GM23338 (cell line): ENCODE measurements around the gene NLRP6. TPM values are rescaled to one million over a fixed set of nuclear protein-coding genes. Genes with fewer than 3 reads are reported as not detected.

ENCODE experiments used
- ATAC-seq: fragments of 200-7000 bp; cut with Tn5 transposase; 3 replicates; pipeline ENCODE4 v1.9.1; 2020
- DNase-seq: peaks from one replicate; pipeline ENCODE4 v3.0.0-alpha.2; 2015; ENCODE audit warnings: low spot score
- H2AFZ ChIP-seq: fragments of 200-600 bp; sonication (generic); 2 replicates; pipeline ENCODE4 v1.8.0; 2016; ENCODE audit warnings: antibody characterized with exemption, mild to moderate bottlenecking, moderate library complexity
- H3F3A ChIP-seq: fragments of 200-600 bp; sonication (generic); replicated peaks from 2 replicates; pipeline ENCODE4 v1.8.0; 2017; ENCODE audit warnings: antibody characterized with exemption, mixed run types, low read depth
- H3K27ac ChIP-seq: fragments of 200-600 bp; sonication (generic); 2 replicates; pipeline ENCODE4 v1.6.1; 2016; ENCODE audit warnings: low read depth
- H3K27me3 ChIP-seq: fragments of 200-600 bp; sonication (generic); 2 replicates; pipeline ENCODE4 v1.8.0; 2016; ENCODE audit warnings: mild to moderate bottlenecking, mixed run types, moderate library complexity; ENCODE audit not compliant: insufficient read depth
- H3K36me3 ChIP-seq: fragments of 200-600 bp; sonication (generic); 2 replicates; pipeline ENCODE4 v1.8.0; 2016; ENCODE audit warnings: mild to moderate bottlenecking; ENCODE audit not compliant: insufficient read depth
- H3K4me1 ChIP-seq: fragments of 200-600 bp; sonication (generic); 2 replicates; pipeline ENCODE4 v1.8.0; 2016; ENCODE audit warnings: mild to moderate bottlenecking, moderate library complexity; ENCODE audit not compliant: insufficient read depth
- H3K4me2 ChIP-seq: fragments of 200-600 bp; sonication (generic); 2 replicates; pipeline ENCODE4 v1.7.1; 2017; ENCODE audit warnings: mixed run types
- H3K4me3 ChIP-seq: fragments of 200-600 bp; sonication (generic); 2 replicates; pipeline ENCODE4 v1.6.1; 2016; ENCODE audit warnings: mixed run types
- H3K79me2 ChIP-seq: fragments of 200-600 bp; sonication (generic); replicated peaks from 2 replicates; pipeline ENCODE4 v1.8.0; 2017; ENCODE audit warnings: mild to moderate bottlenecking; ENCODE audit not compliant: insufficient read depth
- H3K9me2 ChIP-seq: fragments of 200-600 bp; sonication (generic); 2 replicates; pipeline ENCODE4 v1.8.0; 2017; ENCODE audit not compliant: insufficient read depth
- H4K20me1 ChIP-seq: fragments of 200-600 bp; sonication (generic); replicated peaks from 2 replicates; pipeline ENCODE4 v1.8.0; 2017; ENCODE audit warnings: mild to moderate bottlenecking; ENCODE audit not compliant: insufficient read depth
- H3K27ac Mint-ChIP-seq: 2 replicates; pipeline ENCODE4 v1.8.0; 2020; ENCODE audit warnings: inconsistent platforms, mild to moderate bottlenecking, moderate library complexity, mixed read lengths
- H3K27me3 Mint-ChIP-seq: 3 replicates; pipeline ENCODE4 v1.8.0; 2022; ENCODE audit warnings: low read depth, mild to moderate bottlenecking, moderate library complexity, mixed read lengths, inconsistent platforms; ENCODE audit not compliant: insufficient read depth, poor library complexity
- H3K36me3 Mint-ChIP-seq: 3 replicates; pipeline ENCODE4 v1.8.0; 2021; ENCODE audit warnings: low read depth, mild to moderate bottlenecking, inconsistent platforms, moderate library complexity, mixed read lengths
- H3K4me1 Mint-ChIP-seq: 3 replicates; pipeline ENCODE4 v1.8.0; 2020; ENCODE audit warnings: mild to moderate bottlenecking, inconsistent platforms, mixed read lengths
- H3K4me3 Mint-ChIP-seq: 3 replicates; pipeline ENCODE4 v1.8.0; 2021; ENCODE audit warnings: moderate library complexity, mild to moderate bottlenecking, inconsistent platforms, mixed read lengths
- H3K9me3 Mint-ChIP-seq: 3 replicates; pipeline ENCODE4 v1.8.0; 2020; ENCODE audit warnings: moderate library complexity, mild to moderate bottlenecking, inconsistent platforms, mixed read lengths
- CREB1 ChIP-seq: fragments of 250-450 bp; sonication (Bioruptor Pico); IDR thresholded peaks from 2 replicates; pipeline ENCODE4 v1.5.0; 2020; ENCODE audit warnings: low read depth, mild to moderate bottlenecking, moderate library complexity
- CTCF ChIP-seq, 2 experiments: fragments of 200-600 bp in 1 of 2; sonication (generic) in 1 of 2; conservative IDR thresholded peaks; 2 replicates each; pipeline versions ENCODE4 v1.5.1 to v1.6.1; 2016 to 2017; ENCODE audit warnings: antibody characterized with exemption in 2 of 2, low read depth in 2 of 2, mild to moderate bottlenecking in 2 of 2, moderate library complexity in 1 of 2
- ETS1 ChIP-seq: IDR thresholded peaks from 2 replicates; pipeline ENCODE4 v1.6.1; 2016; ENCODE audit warnings: antibody characterized with exemption
- EZH2 ChIP-seq: fragments of 200-600 bp; sonication (generic); IDR thresholded peaks from one replicate; pipeline ENCODE4 v1.8.0; 2017; ENCODE audit warnings: antibody characterized with exemption, mild to moderate bottlenecking, low read depth; ENCODE audit not compliant: unreplicated experiment
- EZH2phosphoT487 ChIP-seq: fragments of 200-600 bp; sonication (generic); IDR thresholded peaks from one replicate; pipeline ENCODE4 v1.8.1; 2018; ENCODE audit warnings: antibody characterized with exemption; ENCODE audit not compliant: unreplicated experiment
- JUNB ChIP-seq: IDR thresholded peaks from one replicate; pipeline ENCODE4 v1.6.1; 2016; ENCODE audit warnings: antibody characterized with exemption; ENCODE audit not compliant: unreplicated experiment
- NANOG ChIP-seq: IDR thresholded peaks from 2 replicates; pipeline ENCODE4 v1.6.1; 2016; ENCODE audit warnings: antibody characterized with exemption, borderline replicate concordance
- POLR2AphosphoS5 ChIP-seq: IDR thresholded peaks from 2 replicates; pipeline ENCODE4 v1.6.1; 2016; ENCODE audit warnings: antibody characterized with exemption, low read depth
- REST ChIP-seq: IDR thresholded peaks from one replicate; pipeline ENCODE4 v1.6.1; 2018; ENCODE audit warnings: antibody characterized with exemption; ENCODE audit not compliant: unreplicated experiment
- STAT1 ChIP-seq: IDR thresholded peaks from one replicate; pipeline ENCODE4 v1.6.1; 2016; ENCODE audit warnings: antibody characterized with exemption; ENCODE audit not compliant: unreplicated experiment
- ZNF114 ChIP-seq: fragments of 250-450 bp; sonication (Bioruptor Pico); IDR thresholded peaks from 2 replicates; pipeline ENCODE4 v1.5.0; 2020; ENCODE audit warnings: mild to moderate bottlenecking, moderate library complexity
- ZNF331 ChIP-seq: fragments of 250-450 bp; sonication (Bioruptor Pico); IDR thresholded peaks from 2 replicates; pipeline ENCODE4 v1.5.0; 2020; ENCODE audit warnings: low read depth, mild to moderate bottlenecking, moderate library complexity
- ZNF462 ChIP-seq: fragments of 250-450 bp; sonication (Bioruptor Pico); IDR thresholded peaks from 2 replicates; pipeline ENCODE4 v1.5.0; 2020; ENCODE audit warnings: mild to moderate bottlenecking, moderate library complexity
- polyA plus RNA-seq: library from polyadenylated mRNA; unstranded; fragments of >200 nt; fragmentation: Nextera tagmentation; extraction: Ambion mirVana; gene quantifications from 2 replicates; pipeline ENCODE4 v1.2.1, GENCODE V29; 2016
- total RNA-seq: library from RNA; depleted of rRNA; stranded (reverse); fragments of >200 nt; shearing (Covaris generic); gene quantifications from 2 replicates; pipeline ENCODE4 v1.2.3, GENCODE V29; 2014

NLRP6 gene
- total and polyA plus RNA-seq, 2 experiments from 2014 or later: 0.15 to 0.73 TPM

GRCh38 chr11:328012-328411, 49.8 kb downstream of the NLRP6 start:
- DNase-seq: no peak
- H3K9me2 ChIP-seq: no peaks in the 10 kb centered on the region
- ATAC-seq: no peak
- Mint-ChIP-seq H3K27ac (no peak overlapping the region), H3K36me3 (peaks cover 13% of the 10 kb centered on the region; the same call in 2 of the 3 replicates), H3K4me3 (no peak overlapping the region), H3K4me1 (peaks cover 33% of the 10 kb centered on the region), H3K27me3 (peaks cover 17% of the 10 kb centered on the region), H3K9me3 (peaks cover 9% of the 10 kb centered on the region)
- 0 out of 2 replicates have a peak, but pooled peaks cover 18% of the 10 kb centered on the region for H3F3A ChIP-seq
- H3K27me3 ChIP-seq: no peaks in the 10 kb centered on the region
- no peak overlapping the region for H2AFZ ChIP-seq
- no peak overlapping the region for H3K4me2 ChIP-seq
- no peak overlapping the region for H3K4me3 ChIP-seq
- TF ChIP-seq CTCF (conservative IDR thresholded peaks at IDR 0.05; ENCODE audit: low read depth in 2 of 2): no peak
- no peak for TF ChIP-seq ZNF462 (CRISPR knock-in tag)
- no peak for TF ChIP-seq POLR2AphosphoS5
- TF ChIP-seq ZNF331 (CRISPR knock-in tag): no peak
- TF ChIP-seq JUNB: no peak
- TF ChIP-seq ETS1: no peak
- no peak for TF ChIP-seq ZNF114 (CRISPR knock-in tag)
- no peak for TF ChIP-seq EZH2phosphoT487
- TF ChIP-seq STAT1: no peak
- TF ChIP-seq REST: no peak
- no peak for TF ChIP-seq NANOG
- no peak for TF ChIP-seq EZH2
- no peak for TF ChIP-seq CREB1 (CRISPR knock-in tag)
- H3K27ac ChIP-seq: peak overlapping the region; percentile 32; the same call in 1 of the 2 replicates
- H3K4me1 ChIP-seq: peaks cover 6% of the 10 kb centered on the region
- no peaks in the 10 kb centered on the region for H4K20me1 ChIP-seq
- H3K36me3 ChIP-seq: no peaks in the 10 kb centered on the region; the same call in 1 of the 2 replicates
- no peaks in the 10 kb centered on the region for H3K79me2 ChIP-seq
